HG02938 (cell line): ENCODE data around the gene CFAP161.
"Not testable (repeated sequence)": the region's sequence is repeated elsewhere in the genome, so short reads cannot be mapped to it uniquely, and the experiment has no call there.

Experiments
- ATAC-seq: cut with Tn5 transposase; IDR thresholded peaks from one replicate; pipeline ENCODE4 v1.9.1; 2021; ENCODE audit warnings: mild to moderate bottlenecking, moderate library complexity; ENCODE audit not compliant: unreplicated experiment

The CFAP161 gene

DNA sequence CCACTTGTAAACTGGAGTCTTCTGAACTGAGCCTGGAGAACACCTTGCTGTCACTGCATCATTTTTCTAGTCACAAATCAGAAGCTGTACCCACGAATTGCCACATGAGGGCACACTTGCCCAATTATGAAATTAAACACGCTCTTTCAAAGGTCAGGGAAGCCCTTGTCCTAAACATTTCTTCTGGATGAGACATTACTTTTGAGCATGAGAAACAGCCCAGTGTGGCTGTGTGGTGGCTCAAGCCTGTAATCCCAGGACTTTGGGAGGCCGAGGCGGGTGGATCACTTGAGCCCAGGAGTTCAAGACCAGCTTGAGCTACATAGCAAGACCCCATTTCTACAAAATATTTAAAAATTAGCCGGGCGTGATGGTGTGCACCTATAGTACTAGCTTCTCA, 27.5 kb upstream of the CFAP161 start:
- no peak for ATAC-seq

DNA sequence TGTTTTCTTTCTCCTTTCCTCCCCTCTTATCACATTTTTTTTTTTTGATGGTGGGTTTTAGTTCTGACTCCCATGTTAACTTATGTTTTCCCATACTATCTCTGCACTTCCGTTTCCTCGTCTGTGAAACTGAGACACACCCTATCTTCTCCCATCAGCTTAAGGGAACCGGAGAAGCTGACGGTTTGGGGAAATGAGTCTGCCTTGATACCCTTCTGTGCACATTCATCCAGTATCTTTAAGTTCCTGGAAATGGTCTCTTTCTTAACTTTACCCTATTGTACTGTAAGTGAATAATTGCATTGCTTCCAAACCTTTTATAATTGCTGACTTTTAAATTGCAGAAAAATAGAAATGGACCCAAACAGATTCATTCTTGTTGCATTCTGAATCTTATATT, 26.2 kb upstream of the CFAP161 start:
- no peak for ATAC-seq

DNA sequence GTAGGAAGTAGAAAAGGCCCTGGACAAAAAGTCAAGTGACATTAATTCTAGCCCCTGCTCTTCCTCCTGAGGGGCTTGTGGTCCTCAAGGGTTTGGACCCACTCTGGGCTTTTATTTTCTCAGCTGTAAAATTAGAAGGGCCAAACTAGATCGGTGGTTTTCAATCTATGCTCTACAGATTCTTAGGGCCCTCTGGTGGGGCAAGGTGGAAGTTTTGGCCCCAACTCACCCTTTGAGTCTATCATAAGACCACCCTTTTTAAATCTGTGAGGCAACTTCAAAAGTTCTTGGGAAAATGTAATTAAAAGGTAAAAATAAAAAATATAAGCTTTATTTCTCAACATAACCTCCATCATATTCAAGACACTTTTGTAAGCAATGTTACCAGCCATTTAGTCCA, 25.6 kb upstream of the CFAP161 start:
- ATAC-seq = no peak

DNA sequence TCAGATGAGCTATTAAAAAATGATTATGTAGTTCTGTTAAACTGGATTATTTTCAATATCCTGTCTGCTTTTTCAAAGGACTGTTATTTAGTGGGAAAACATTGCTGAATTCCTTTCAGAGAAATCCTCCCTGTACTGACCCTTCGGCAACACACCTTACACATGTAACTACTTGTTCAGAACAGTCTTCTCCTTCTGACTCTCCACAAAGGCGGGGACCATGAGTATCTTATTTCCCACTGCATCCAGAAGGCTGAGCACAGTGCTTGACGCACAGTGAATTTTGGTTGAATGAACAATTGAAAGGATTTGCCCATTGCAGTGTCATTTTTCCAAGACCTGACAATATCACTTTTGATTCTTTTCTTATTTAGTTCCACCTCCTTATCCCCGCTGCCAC, 23.1 kb upstream of the CFAP161 start:
- ATAC-seq = no peak

DNA sequence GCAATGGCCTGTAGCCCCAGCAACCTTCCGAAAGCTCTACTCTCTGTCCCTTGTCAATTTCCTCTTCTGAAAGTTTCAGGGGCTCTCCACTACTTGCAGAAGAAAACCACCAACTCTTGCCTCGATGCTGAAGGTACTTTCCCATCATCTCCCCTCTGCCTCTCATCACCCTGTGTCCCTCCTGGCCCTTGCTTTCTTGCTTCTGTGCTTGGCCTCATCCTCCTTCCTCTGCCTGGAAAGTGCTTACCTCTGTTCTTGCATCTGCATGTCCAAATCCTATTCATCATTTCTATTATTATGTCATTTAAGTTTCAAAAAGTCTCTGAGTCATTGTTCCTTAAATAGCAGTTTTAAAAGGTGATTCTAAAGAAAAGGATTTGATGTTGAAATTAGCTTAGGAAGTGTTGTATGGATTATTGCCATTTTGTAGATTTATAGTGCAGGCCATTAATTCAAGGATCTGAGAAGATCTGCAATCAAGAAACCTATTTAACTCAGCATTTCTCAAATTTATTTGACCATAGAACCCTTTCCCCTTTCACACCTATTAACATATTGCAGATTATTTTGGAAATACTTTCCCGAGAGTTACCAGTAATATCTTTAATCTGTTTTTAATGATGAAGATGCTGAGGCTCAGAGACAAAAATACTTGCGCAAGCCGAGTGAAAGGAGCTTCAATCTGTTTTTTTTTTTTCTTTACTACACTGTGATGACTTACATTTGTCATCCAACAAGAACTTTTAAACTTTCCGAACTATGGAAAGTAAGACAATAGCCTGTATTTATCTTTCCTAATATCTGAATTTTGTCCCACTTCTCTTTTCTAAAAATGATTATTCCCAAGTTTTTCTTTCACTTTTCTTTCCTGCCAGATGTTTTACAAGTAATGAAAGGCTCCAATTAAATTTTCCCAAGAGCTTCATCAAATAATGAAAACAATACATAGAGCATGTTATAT, 22.3 kb upstream of the CFAP161 start:
- peak; percentile 94 for ATAC-seq

DNA sequence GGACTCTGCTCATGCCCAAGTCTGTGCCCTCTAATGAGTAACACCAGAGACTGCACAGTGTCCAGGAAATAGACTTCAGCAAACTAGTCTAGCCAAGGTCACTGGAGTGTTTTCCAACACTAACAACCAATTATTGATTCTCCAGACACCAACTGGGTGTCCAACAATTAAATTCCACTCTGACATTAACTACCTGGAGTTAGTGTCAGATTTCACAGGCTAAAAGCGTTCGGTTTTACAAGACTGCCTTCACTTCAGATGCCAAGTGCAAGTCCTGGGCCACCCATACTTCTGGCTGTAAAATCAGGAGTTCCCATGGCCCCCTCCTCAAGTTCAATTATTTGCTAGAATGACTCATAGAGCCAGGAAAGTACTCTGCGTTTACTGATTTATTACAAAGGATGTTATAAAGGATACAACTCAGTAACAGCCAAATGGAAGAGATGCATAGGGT, 20.8 kb upstream of the CFAP161 start:
- ATAC-seq = no peak

DNA sequence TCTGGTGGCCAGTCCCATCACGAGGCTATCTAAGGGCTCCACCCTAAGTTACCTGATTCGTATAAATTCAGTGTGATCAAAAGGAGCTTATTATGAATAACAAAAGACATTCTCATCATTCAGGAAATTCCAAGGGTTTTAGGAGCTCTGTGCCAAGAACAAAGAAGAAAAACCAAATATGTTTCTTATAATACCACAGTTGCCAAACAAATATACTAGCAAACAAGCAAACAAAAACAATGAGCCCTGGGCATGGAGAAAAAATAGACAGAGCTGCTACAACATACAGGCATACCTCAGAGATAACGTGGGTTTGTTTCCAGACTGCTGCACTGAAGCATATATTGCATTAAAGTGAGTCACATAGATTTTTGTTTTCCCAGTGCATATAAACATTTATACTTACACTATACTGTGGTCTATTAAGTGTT, 20.2 kb upstream of the CFAP161 start:
- no peak for ATAC-seq

DNA sequence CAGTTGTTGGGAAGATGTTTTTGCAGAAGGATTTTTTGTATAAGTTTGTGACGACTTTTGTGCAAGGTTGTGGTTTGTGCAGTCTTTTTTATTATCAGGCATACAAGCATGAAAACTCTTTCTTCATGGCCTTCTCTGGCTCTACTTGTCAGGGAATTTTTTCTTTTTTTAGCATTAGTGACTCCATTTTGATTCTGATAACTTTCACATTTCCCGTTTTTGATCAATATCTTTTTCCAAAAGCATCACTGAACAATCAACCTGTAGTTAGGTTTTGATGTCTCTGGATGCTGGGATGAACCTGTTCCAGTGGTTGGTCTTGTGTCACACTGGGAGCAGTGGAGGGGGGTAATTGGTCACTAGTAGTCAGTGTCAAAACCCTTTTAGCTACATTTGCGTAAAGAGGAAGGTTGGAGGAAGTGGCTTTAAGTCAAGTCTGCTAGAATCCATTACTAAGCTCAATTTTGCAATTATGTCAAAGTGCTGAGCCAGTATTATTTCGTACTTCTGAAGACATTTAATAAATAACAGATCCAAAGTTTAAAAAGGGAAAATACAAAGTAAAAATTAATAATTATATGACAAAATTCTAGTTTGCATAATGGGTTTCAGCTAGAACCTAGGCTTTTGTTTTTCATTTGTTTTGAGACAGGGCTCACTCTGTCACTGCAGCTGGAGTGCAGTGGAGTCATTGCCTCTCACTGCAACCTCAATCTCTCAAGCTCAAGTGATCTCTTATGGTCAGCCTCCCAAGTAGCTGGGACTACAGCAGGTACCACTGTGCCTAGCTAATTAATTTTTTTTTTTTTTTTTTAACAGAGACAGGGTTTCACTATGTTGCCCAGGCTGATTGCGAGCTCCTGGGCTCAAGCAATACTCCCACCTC, 18.8 kb upstream of the CFAP161 start:
- no peak for ATAC-seq

DNA sequence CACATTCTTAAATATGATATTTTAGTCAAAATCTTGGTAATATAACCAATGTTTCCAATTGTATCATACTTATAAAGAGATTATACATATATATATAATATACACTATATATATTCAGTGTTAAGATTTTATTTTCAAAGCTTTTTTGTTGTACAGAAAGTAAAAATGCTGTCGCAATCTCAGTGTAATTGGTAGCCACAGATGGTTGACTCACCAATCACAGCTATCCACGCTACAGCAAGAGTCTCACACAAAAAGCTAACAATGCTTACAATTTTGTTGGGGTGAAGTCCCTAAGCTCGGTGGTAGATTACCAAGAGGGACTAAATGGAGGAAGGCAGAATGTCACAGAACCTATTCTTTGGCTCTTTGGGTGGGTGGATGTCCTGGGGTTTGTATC, 16.9 kb upstream of the CFAP161 start:
- no peak for ATAC-seq

DNA sequence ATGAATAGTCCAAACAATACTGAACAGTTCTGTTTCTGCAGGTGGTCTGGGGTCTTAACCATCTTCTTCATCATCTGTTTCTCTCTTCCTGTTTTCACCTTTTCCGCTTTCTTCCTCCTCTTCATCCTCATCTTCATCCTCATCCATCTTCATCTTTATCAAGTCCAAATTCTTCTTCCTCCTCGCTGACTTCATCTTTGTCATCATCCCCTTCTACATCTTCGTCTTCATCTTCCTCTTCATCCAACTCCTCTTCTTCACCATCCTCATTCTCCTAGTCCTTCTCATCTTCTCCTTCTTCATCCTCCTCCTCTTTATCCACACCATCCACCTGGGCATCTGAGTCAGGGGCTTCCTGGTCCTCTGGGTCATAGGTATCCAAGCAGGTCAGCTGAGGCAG, 16.5 kb upstream of the CFAP161 start:
- ATAC-seq = no peak

DNA sequence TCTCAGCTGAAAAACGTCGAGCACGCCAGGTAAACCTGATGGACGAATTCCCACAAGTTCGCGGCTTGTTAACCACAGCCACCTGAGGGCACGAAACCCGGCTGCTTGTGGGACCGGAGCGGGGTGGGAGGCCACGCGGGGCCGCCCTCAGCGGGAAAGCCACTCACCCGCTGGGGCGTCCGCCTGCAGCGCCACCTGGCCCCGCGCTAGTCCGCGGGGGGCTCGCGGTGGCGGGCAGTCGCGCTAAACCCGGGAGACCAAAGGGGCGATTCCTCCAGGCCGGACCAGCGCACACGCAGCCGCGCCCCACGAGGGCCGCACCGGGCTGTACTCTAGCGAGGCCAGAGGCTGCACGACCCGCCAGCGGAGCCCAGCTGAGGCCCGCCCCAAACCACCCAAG, 15.7 kb upstream of the CFAP161 start:
- no peak for ATAC-seq

DNA sequence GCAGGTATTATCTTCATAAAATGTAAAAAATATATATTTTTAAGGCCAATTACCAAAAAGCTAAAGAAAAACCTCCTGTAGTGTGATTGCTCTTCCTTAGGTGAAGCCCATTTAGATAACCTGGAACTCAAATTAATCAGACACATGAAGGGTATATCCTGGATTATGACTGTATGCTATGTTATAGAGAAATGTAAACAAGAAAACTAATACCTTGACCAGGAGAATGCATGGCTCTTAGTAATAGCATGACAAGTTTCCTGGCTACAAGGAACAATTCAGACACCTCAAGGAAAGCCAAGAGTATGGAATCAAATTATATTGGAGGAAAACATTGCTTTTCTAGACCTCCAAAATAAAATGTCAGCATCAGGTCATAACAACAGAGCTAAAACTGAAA, 14.0 kb upstream of the CFAP161 start:
- ATAC-seq = no peak

DNA sequence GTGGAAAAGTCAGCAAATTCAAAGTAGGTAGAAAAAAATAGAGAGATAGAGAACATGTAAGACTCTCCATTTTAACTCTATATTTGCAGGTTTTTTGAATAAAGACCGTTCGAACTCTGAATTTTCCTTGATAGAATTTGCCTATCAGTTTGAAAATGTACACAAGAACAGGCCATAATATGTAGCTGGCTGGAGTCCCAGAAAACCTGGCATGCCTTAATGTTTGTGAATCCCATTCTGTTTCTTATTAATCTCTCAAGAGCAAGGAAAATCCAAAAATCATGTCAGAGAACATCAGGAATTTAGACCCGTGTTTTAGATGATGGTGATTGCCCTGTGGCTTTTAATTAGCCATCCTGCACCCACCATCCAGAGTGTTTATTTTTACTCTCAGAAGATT, 7.2 kb upstream of the CFAP161 start:
- no peak for ATAC-seq

DNA sequence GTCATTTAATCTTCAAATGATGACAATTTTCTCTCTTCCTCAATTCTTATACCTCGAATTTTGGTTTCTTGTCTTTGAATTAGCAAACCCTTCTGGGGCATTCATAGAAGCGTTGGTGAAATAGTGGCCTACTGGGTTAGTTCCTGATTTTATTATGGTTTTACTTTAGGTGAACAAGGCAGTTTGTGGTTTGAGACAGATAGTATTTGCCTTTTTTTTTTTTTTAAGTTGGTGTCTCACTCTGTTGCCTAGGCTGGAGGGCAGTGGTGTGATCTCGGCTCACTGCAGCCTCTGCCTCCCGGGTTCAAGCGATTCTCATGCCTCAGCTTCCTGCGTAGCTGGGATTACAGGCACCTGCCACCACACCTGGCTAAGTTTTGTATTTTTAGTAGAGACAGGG, 7.4 kb downstream of the CFAP161 start:
- ATAC-seq = not testable (repeated sequence)

DNA sequence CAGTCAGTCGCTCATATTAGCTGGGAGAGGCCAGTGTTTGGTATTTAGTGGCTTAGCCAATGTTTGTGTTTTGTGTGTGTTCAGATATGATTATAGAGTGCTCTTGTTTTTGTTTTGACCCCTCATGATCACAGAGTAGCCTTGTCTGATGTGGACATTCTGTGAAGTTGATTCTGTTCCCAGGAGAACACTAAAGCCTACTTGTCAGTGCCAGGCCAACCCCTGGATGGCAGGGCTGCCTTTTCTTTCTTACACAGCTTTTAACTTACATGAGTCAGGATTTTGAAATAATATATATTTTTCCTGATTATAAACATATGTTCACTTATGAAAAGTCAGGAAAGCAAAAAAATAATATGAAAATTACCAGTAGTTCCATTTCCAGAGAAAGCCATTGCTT, 11.9 kb downstream of the CFAP161 start:
- no peak for ATAC-seq

DNA sequence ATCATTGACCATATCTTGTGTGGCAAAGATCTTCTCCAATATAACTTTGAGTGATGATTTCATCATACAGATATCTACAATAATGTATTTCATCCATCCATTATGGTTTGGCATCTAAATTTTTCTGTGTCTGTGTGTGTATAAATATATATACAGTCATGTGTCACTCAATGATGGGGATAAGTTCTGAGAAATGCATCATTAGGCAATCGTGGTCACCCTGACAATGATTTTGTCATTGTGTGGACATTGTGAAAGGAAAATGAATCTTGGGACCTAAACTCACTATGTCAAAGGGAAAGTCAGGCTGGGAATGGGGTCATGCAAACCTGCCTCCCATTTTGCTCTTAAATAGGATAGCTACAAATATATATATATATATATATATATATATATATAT, 12.4 kb downstream of the CFAP161 start:
- ATAC-seq = no peak

DNA sequence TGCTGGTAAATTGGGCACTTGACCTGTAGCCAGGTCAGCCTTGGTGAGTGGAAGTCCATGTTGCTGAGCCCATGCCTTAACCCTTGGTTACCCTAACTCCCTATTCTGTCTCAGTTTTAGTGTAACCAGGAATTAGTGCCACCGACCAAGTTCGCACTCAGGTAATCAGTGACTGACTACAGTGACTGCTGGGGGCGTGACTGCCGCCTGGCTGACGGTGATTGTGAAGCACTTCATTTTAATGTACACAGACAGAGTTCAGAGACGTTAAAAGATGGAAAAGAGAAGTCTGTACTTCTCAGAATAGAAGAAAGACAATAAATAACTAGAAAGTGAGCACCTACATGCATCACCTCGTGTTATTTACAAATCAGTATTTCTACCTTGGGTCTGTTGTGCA, 17.3 kb downstream of the CFAP161 start:
- ATAC-seq = no peak

DNA sequence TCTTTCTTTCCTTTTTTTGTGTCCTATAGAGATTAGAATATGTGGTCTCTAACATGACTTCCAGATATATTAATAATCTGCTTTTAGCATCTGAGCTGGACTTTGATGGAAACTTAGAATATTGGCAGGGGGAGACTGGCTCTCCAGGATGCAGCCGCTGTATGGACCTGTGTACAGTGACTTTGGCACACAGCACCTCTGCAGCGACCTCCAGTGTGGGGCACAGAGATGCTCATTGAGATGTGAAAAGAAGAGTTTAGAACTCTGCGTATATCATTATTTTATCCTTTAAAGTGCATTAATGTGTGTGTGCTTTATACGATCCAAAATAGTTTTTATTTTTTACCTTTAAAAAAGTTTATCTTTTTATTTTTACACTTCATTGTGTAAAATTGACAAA, 18.3 kb downstream of the CFAP161 start:
- no peak for ATAC-seq

DNA sequence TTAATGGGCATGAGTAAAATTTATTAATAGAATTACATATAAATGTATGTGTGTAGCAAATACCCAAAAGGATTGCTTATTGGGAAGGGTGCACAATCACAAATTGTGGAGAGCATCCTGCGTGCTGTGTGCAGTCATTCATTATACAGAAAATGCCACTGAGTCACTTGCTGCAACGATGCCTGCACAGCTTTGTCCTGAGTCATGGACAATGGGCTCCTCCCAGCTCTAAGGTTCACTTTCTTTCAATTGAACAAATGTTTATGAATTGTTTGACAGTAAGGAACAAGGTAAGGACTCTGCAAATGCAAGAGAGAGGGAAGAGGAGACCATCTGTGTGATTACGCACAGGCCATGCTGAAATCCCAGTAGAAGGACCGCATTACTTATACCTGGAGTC, 18.7 kb downstream of the CFAP161 start:
- ATAC-seq = no peak

DNA sequence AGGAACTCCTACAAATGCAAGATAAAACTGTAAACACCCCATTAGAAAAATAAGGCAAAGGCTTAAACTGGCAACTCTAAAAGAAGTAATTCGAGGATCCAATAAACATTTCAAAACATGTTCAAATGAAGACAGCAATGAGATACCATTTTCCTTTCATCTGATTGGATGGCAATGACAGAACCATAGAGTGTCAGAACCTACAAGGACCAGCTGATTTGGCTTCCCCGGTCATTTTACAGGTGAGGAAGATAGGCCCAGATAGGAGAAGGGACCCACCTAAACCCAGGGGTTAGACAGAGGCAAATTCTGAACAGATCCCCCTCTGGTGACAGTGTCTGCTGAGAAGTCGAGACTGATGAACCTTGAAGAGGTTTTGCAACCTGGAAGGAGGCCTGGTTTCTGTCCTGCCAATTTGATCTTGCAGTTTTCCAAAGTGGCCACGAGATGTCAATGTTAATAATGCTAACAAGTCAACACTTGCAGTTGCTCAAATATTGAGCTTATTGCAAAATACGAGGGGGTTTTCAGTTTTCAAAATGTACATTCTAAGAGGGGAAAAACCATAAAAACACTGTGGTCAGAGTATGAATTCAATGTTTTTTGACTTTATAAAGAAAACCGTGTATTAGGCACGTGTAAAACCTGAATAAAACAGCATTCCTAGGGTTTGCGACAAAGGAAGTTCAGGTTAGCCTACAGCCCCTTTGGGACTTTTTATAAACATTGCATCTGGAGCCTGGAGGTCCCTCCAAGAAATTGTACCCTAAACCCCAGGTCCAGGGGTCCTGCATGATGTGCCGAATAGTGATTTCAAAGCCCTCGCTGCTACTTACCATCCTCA, 21.5 kb downstream of the CFAP161 start:
- ATAC-seq = no peak

DNA sequence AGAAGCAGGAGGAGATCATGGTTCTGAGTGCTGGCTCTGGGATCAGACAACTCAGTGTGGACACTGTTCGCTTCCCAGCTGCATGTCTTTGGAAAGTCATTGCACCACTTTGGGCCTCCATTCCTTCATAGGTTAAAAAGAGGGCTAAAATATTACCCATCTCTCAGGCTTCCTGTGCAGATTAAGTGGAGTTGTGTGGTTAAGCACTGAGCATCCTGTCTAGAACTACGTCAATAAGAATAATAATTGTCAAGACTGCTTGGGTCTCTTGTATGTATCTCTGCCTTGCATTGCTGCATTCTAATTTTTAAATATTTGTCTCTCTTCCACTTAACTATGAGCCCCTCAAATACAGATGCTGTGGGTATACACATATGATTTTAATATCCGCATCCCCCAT, 22.3 kb downstream of the CFAP161 start:
- no peak for ATAC-seq
